Mesenchymal stem cell (in vitro differentiated cells and primary cell): Measurements from ENCODE around the gene NRN1L.

Experiments
- DNase-seq: peaks from one replicate; pipeline ENCODE4 v3.0.0-alpha.2; 2013
- H2AFZ ChIP-seq: one replicate; pipeline ENCODE4 v1.6.1; 2013; ENCODE audit warnings: low read depth, mild to moderate bottlenecking, control low read depth, inconsistent platforms, low read length, moderate library complexity
- H2AK5ac ChIP-seq: 2 replicates; pipeline ENCODE4 v1.6.1; 2013; ENCODE audit warnings: low read length, moderate library complexity, mild to moderate bottlenecking, inconsistent platforms; ENCODE audit not compliant: severe bottlenecking
- H2BK120ac ChIP-seq: one replicate; pipeline ENCODE4 v1.6.1; 2013; ENCODE audit warnings: low read depth, mild to moderate bottlenecking, inconsistent platforms, low read length, moderate library complexity
- H2BK12ac ChIP-seq, 2 experiments: one replicate each; pipeline ENCODE4 v1.6.1; 2013; ENCODE audit warnings: inconsistent platforms in 2 of 2, low read length in 2 of 2, mild to moderate bottlenecking in 2 of 2, moderate library complexity in 2 of 2, control low read depth in 1 of 2
- H2BK15ac ChIP-seq: one replicate; pipeline ENCODE4 v1.6.1; 2013; ENCODE audit warnings: mild to moderate bottlenecking, low read depth, inconsistent platforms; ENCODE audit not compliant: poor library complexity, severe bottlenecking
- H2BK5ac ChIP-seq: 2 replicates; pipeline ENCODE4 v1.6.1; 2013; ENCODE audit warnings: low read depth, mild to moderate bottlenecking, low read length, control low read depth, inconsistent platforms; ENCODE audit not compliant: poor library complexity, severe bottlenecking
- H3K14ac ChIP-seq, 2 experiments: one replicate each; pipeline ENCODE4 v1.6.1; 2013; ENCODE audit warnings: inconsistent platforms in 2 of 2, low read length in 2 of 2, control low read depth in 1 of 2, mild to moderate bottlenecking in 1 of 2, moderate library complexity in 1 of 2
- H3K18ac ChIP-seq, 2 experiments: one replicate each; pipeline ENCODE4 v1.6.1; 2013; ENCODE audit warnings: inconsistent platforms in 2 of 2, low read length in 2 of 2, control low read depth in 1 of 2, low read depth in 1 of 2, mild to moderate bottlenecking in 1 of 2
- H3K23ac ChIP-seq, 2 experiments: one replicate each; pipeline ENCODE4 v1.6.1; 2013; ENCODE audit warnings: inconsistent platforms in 2 of 2, low read length in 2 of 2, mild to moderate bottlenecking in 2 of 2, moderate library complexity in 2 of 2, control low read depth in 1 of 2
- H3K27ac ChIP-seq: 2 replicates; pipeline ENCODE4 v1.5.1; 2013; ENCODE audit warnings: mild to moderate bottlenecking, moderate library complexity, low read length, control low read depth, inconsistent platforms; ENCODE audit not compliant: poor library complexity, severe bottlenecking
- H3K27me3 ChIP-seq, 2 experiments: 2 replicates each; pipeline versions ENCODE4 v1.6.1 to v1.7.0; 2013; ENCODE audit warnings: low read length in 2 of 2, mild to moderate bottlenecking in 2 of 2, moderate library complexity in 2 of 2, control low read depth in 1 of 2, inconsistent platforms in 1 of 2; ENCODE audit not compliant: control insufficient read depth in 1 of 2, insufficient read depth in 1 of 2
- H3K36me3 ChIP-seq, 2 experiments: 2 replicates each; pipeline versions ENCODE4 v1.6.1 to v1.7.0; 2013; ENCODE audit warnings: low read length in 2 of 2, control low read depth in 1 of 2, inconsistent platforms in 1 of 2, low read depth in 1 of 2, mild to moderate bottlenecking in 1 of 2; ENCODE audit not compliant: insufficient read depth in 2 of 2, control insufficient read depth in 1 of 2
- H3K4ac ChIP-seq, 2 experiments: one replicate each; pipeline ENCODE4 v1.6.1; 2013; ENCODE audit warnings: inconsistent platforms in 2 of 2, low read length in 2 of 2, mild to moderate bottlenecking in 2 of 2, moderate library complexity in 2 of 2, control low read depth in 1 of 2, low read depth in 1 of 2
- H3K4me1 ChIP-seq: 2 replicates; pipeline ENCODE4 v1.6.1; 2013; ENCODE audit warnings: low read depth, low read length, control low read depth; ENCODE audit not compliant: control insufficient read depth, insufficient read depth
- H3K4me2 ChIP-seq: 2 replicates; pipeline ENCODE4 v1.6.1; 2013; ENCODE audit warnings: low read length, mild to moderate bottlenecking, inconsistent platforms; ENCODE audit not compliant: poor library complexity, severe bottlenecking
- H3K4me3 ChIP-seq, 2 experiments: 2 replicates each; pipeline versions ENCODE4 v1.5.1 to v1.7.0; 2013; ENCODE audit warnings: low read length in 2 of 2, mild to moderate bottlenecking in 2 of 2, control low read depth in 1 of 2, low read depth in 1 of 2; ENCODE audit not compliant: insufficient read depth in 1 of 2
- H3K79me1 ChIP-seq: replicated peaks from 2 replicates; pipeline ENCODE4 v1.6.1; 2013; ENCODE audit warnings: mild to moderate bottlenecking, control low read depth, low read length, inconsistent platforms; ENCODE audit not compliant: poor library complexity, severe bottlenecking
- H3K9ac ChIP-seq: 2 replicates; pipeline ENCODE4 v1.7.0; 2013; ENCODE audit warnings: mild to moderate bottlenecking, low read length, moderate library complexity
- H3K9me3 ChIP-seq: 2 replicates; pipeline ENCODE4 v1.7.0; 2013; ENCODE audit warnings: mild to moderate bottlenecking, low read length; ENCODE audit not compliant: control insufficient read depth
- H4K8ac ChIP-seq: one replicate; pipeline ENCODE4 v1.6.1; 2013; ENCODE audit warnings: inconsistent platforms, mild to moderate bottlenecking, low read length, moderate library complexity
- H4K91ac ChIP-seq: one replicate; pipeline ENCODE4 v1.6.1; 2013; ENCODE audit warnings: mild to moderate bottlenecking, low read length, inconsistent platforms
- WGBS: methylation state at CpG from one replicate; pipeline ENCODE4 v1.1.7; 2013; ENCODE audit warnings: mixed read lengths; 5-methylcytosine and 5-hydroxymethylcytosine counted together

NRN1L gene

GRCh38 chr16:67892899-67893742 lies 8.4 kb downstream of the NRN1L start, which contains the start of gene PSKH1:
Gene PSKH1, plus strand, starts transcription at chr16:67893254. Its CDS starts 15,496 bp downstream, at chr16:67908750.
- WGBS, result under 1% methylated on average over 83 of the region's 90 CpGs
- Histone ChIP-seq H3K36me3 (peaks cover 0 to 11% of the 10 kb centered on the region in 2 experiments), H4K91ac (peak within 1 kb of the TSS; percentile 94), H3K79me1 (peaks cover 11% of the 10 kb centered on the region), H3K4me3 (peak within 1 kb of the TSS; percentile 99 to 100), H3K14ac (peak within 1 kb of the TSS in 1 of 2 experiments; percentile 99), H3K27ac (peak within 1 kb of the TSS; percentile 63), H2BK5ac (peak within 1 kb of the TSS; percentile 76), H2AFZ (peak within 1 kb of the TSS; percentile 94), H2BK120ac (peak within 1 kb of the TSS; percentile 79), H3K9me3 (no peaks in the 10 kb centered on the region), H3K18ac (peak within 1 kb of the TSS; percentile 92 to 97), H2BK12ac (peak within 1 kb of the TSS in 1 of 2 experiments; percentile 71), H3K4me1 (peaks cover 8% of the 10 kb centered on the region), H3K4ac (peak within 1 kb of the TSS; percentile 83 to 91), H2AK5ac (peak within 1 kb of the TSS; percentile 65), H4K8ac (peak within 1 kb of the TSS; percentile 99), H3K27me3 (no peaks in the 10 kb centered on the region), H3K9ac (peak within 1 kb of the TSS; percentile 100), H3K23ac (peak within 1 kb of the TSS; percentile 90 to 93), H3K4me2 (peak within 1 kb of the TSS; percentile 78), H2BK15ac (peak within 1 kb of the TSS; percentile 67)
- peak; percentile 95 for DNase-seq

GRCh38 chr16:67893743-67894399 lies 9.2 kb downstream of the NRN1L start:
- DNase-seq, result no peak
- Histone ChIP-seq H2AK5ac (peak overlapping the region; percentile 65), H2AFZ (peak overlapping the region; percentile 94), H3K14ac (peak overlapping the region in 1 of 2 experiments; percentile 80), H3K9me3 (no peaks in the 10 kb centered on the region), H4K91ac (peak overlapping the region; percentile 2), H3K27me3 (no peaks in the 10 kb centered on the region), H3K4ac (peak overlapping the region; percentile 15 to 83), H2BK12ac (no peak overlapping the region), H3K79me1 (peaks cover 13% of the 10 kb centered on the region), H4K8ac (peak overlapping the region; percentile 99), H2BK15ac (no peak overlapping the region), H3K4me1 (peaks cover 8% of the 10 kb centered on the region), H3K23ac (no peak overlapping the region), H2BK5ac (no peak overlapping the region), H2BK120ac (no peak overlapping the region), H3K4me3 (peak overlapping the region; percentile 99 to 100), H3K27ac (peak overlapping the region; percentile 63), H3K4me2 (peak overlapping the region; percentile 78), H3K9ac (peak overlapping the region; percentile 100), H3K18ac (peak overlapping the region; percentile 4 to 97), H3K36me3 (peaks cover 0 to 6% of the 10 kb centered on the region in 2 experiments)
- WGBS, result 47% methylated on average over 14 of the region's 14 CpGs

- H2BK120ac ChIP-seq, result no peak overlapping the region
- peak; percentile 55 for DNase-seq
- H2BK5ac ChIP-seq, result no peak overlapping the region
- H3K4me2 ChIP-seq, result no peak overlapping the region
- H3K36me3 ChIP-seq, result peaks cover 0 to 9% of the 10 kb centered on the region in 2 experiments
- H2BK12ac ChIP-seq, result no peak overlapping the region
- H3K18ac ChIP-seq, result no peak overlapping the region
- no peak overlapping the region for H4K91ac ChIP-seq
- peaks cover 28% of the 10 kb centered on the region for H3K79me1 ChIP-seq
- H3K27ac ChIP-seq, result no peak overlapping the region
- H3K23ac ChIP-seq, result no peak overlapping the region
- H3K4me1 ChIP-seq, result peaks cover 8% of the 10 kb centered on the region
- H2BK15ac ChIP-seq, result no peak overlapping the region
- no peak overlapping the region for H3K4ac ChIP-seq
- 98% methylated on average over 3 of the region's 3 CpGs for WGBS
- H3K27me3 ChIP-seq, result no peaks in the 10 kb centered on the region
- no peak overlapping the region for H3K4me3 ChIP-seq
- H3K14ac ChIP-seq, result no peak overlapping the region
- peak overlapping the region; percentile 53 for H3K9ac ChIP-seq
- H2AK5ac ChIP-seq, result no peak overlapping the region
- H4K8ac ChIP-seq, result no peak overlapping the region
- H3K9me3 ChIP-seq, result no peaks in the 10 kb centered on the region
- no peak overlapping the region for H2AFZ ChIP-seq
Observed at GRCh38 chr16:67897231-67897630, 12.5 kb downstream of the NRN1L start.

- Histone ChIP-seq H3K4me2 (no peak overlapping the region), H3K79me1 (peaks cover 37% of the 10 kb centered on the region)
Observed at GRCh38 chr16:67901734-67902133, 17.0 kb downstream of the NRN1L start.

More at GRCh38 chr16:67901734-67902133, 17.0 kb downstream of the NRN1L start:
- H2BK120ac ChIP-seq, result no peak overlapping the region
- no peak overlapping the region for H2BK12ac ChIP-seq
- H3K14ac ChIP-seq, result no peak overlapping the region
- no peaks in the 10 kb centered on the region for H3K27me3 ChIP-seq
- H3K36me3 ChIP-seq, result peaks cover 12 to 20% of the 10 kb centered on the region in 2 experiments
- H3K9ac ChIP-seq, result no peak overlapping the region
- H3K27ac ChIP-seq, result no peak overlapping the region
- H3K18ac ChIP-seq, result no peak overlapping the region
- no peak for DNase-seq
- no peak overlapping the region for H2BK15ac ChIP-seq
- no peak overlapping the region for H2AFZ ChIP-seq
- no peak overlapping the region for H2BK5ac ChIP-seq
- no peak overlapping the region for H4K8ac ChIP-seq
- 96% methylated on average over 5 of the region's 5 CpGs for WGBS
- no peaks in the 10 kb centered on the region for H3K4me1 ChIP-seq
- no peak overlapping the region for H4K91ac ChIP-seq
- no peak overlapping the region for H2AK5ac ChIP-seq
- no peak overlapping the region for H3K23ac ChIP-seq
- no peak overlapping the region for H3K4ac ChIP-seq
- H3K4me3 ChIP-seq, result no peak overlapping the region
- H3K9me3 ChIP-seq, result no peaks in the 10 kb centered on the region
